ENCODE measurements around the gene STXBP1.

The STXBP1 gene

GRCh38 chr9:127598839-127599549 is 13.1 kb upstream of the STXBP1 start (continued):
- TF ChIP-seq ZBTB8A (tag by site-specific recombination; IDR thresholded peaks at IDR 0.05) (0 out of 2 replicates have a peak, but pooled peaks have one; percentile 45), ZBTB17 (tag by site-specific recombination; IDR thresholded peaks at IDR 0.05) (peak; percentile 31; the same call in 1 of the 2 replicates), ZXDB (tag by site-specific recombination; IDR thresholded peaks at IDR 0.05) (no peak), ZNF623 (tag by site-specific recombination; IDR thresholded peaks at IDR 0.05) (no peak), ZBTB11 (tag by site-specific recombination; conservative IDR thresholded peaks at IDR 0.05; ENCODE audit: low read depth) (no peak), ZNF292 (tag by site-specific recombination; IDR thresholded peaks at IDR 0.05; ENCODE audit: borderline replicate concordance, low read depth) (no peak), ZNF354C (tag by site-specific recombination; IDR thresholded peaks at IDR 0.05; ENCODE audit: borderline replicate concordance, low read depth) (no peak), KLF8 (tag by site-specific recombination; IDR thresholded peaks at IDR 0.05) (no peak)

GRCh38 chr9:127599550-127599891 is 12.6 kb upstream of the STXBP1 start:
- no peak overlapping the region for H3K27ac ChIP-seq (ENCODE audit: extremely low read depth, low read depth, low read length)
- no peaks in the 10 kb centered on the region for H3K9me3 ChIP-seq (ENCODE audit: control insufficient read depth, insufficient read depth, low read depth, low read length)
- no peaks in the 10 kb centered on the region for H3K36me3 ChIP-seq (ENCODE audit: control insufficient read depth in 2 of 2, insufficient read depth in 1 of 2, low read length in 2 of 2)
- 0 out of 2 replicates have a peak, but pooled peaks cover 2% of the 10 kb centered on the region for H3K4me1 ChIP-seq (ENCODE audit: control insufficient read depth, insufficient read depth, low read length)
- peak; percentile 96 for TF ChIP-seq WT1 (tag by site-specific recombination; IDR thresholded peaks at IDR 0.05)
- no peak for TF ChIP-seq ZNF184 (tag by site-specific recombination; IDR thresholded peaks at IDR 0.05)
- TF ChIP-seq HOXD13 (CRISPR knock-in tag; IDR thresholded peaks at IDR 0.05; ENCODE audit: borderline replicate concordance) = no peak
- no peak overlapping the region for H3K4me3 ChIP-seq (ENCODE audit: low read depth, low read length)
- POLR2A ChIA-PET = interaction anchor here (0.5 kb wide), 1 partner anchor 11 kb away, joined by 5 read pairs; no protein-coding TSS in a partner anchor
- CTCF ChIA-PET = interaction anchor here (0.6 to 5.3 kb wide), 6 partner anchors 9 to 135 kb away, joined by 3 to 20 read pairs (median 4); partner anchors contain the start of gene TOR2A

GRCh38 chr9:127603226-127603625 is 8.9 kb upstream of the STXBP1 start:
- peaks cover 12% of the 10 kb centered on the region for H3K4me1 ChIP-seq (ENCODE audit: control insufficient read depth, insufficient read depth, low read length)
- POLR2A ChIA-PET = no interaction called here
- H3K9me3 ChIP-seq (ENCODE audit: control insufficient read depth, insufficient read depth, low read depth, low read length) = no peaks in the 10 kb centered on the region
- no peak overlapping the region for H3K27ac ChIP-seq (ENCODE audit: extremely low read depth, low read depth, low read length)
- no peaks in the 10 kb centered on the region for H3K36me3 ChIP-seq (ENCODE audit: control insufficient read depth in 2 of 2, insufficient read depth in 1 of 2, low read length in 2 of 2)
- no peak overlapping the region for H3K4me3 ChIP-seq (ENCODE audit: low read depth, low read length)
- TF ChIP-seq ZBTB1 (tag by site-specific recombination; IDR thresholded peaks at IDR 0.05) = no peak
- no peak for TF ChIP-seq TCF7L2 (IDR thresholded peaks at IDR 0.05; ENCODE audit: borderline replicate concordance, low read depth, low read length)
- TF ChIP-seq GLIS1 (tag by site-specific recombination; IDR thresholded peaks at IDR 0.05) = no peak
- no peak for TF ChIP-seq PBX3 (CRISPR knock-in tag; IDR thresholded peaks at IDR 0.05)
- TF ChIP-seq SP3 (tag by site-specific recombination; IDR thresholded peaks at IDR 0.05) = no peak
- TF ChIP-seq ZNF639 (tag by site-specific recombination; IDR thresholded peaks at IDR 0.05) = no peak
- no peak for TF ChIP-seq ZNF707 (tag by site-specific recombination; IDR thresholded peaks at IDR 0.05)
- TF ChIP-seq ZNF174 (tag by site-specific recombination; IDR thresholded peaks at IDR 0.05) = no peak
- no peak for TF ChIP-seq ZNF664 (tag by site-specific recombination; IDR thresholded peaks at IDR 0.05)
- TF ChIP-seq ZNF433 (tag by site-specific recombination; IDR thresholded peaks at IDR 0.05; ENCODE audit: low read depth) = no peak
- no peak for TF ChIP-seq ZNF645 (tag by site-specific recombination; IDR thresholded peaks at IDR 0.05)
- TF ChIP-seq ZNF23 (tag by site-specific recombination; IDR thresholded peaks at IDR 0.05; ENCODE audit: borderline replicate concordance) = no peak
- TF ChIP-seq KLF9 (tag by site-specific recombination; IDR thresholded peaks at IDR 0.05; ENCODE audit: low read depth) = no peak
- TF ChIP-seq SP2 (tag by site-specific recombination; IDR thresholded peaks at IDR 0.05) = no peak
- no peak for TF ChIP-seq ZNF114 (tag by site-specific recombination; IDR thresholded peaks at IDR 0.05)
- CTCF ChIA-PET = interaction anchor here (0.7 to 3.2 kb wide), 5 partner anchors 10 to 141 kb away, joined by 3 to 16 read pairs (median 3); partner anchors contain the start of gene TOR2A

Data from HEK293 (cell line).